RWPE1 (cell line): ENCODE measurements around the gene HUS1B.

Source experiments
- CTCF ChIA-PET: fragments of 350-600 bp; sonication (Branson Sonifier 250); formaldehyde crosslinking; extraction: SDS; loops from one replicate; lab custom pipeline; 2021; lab: Yijun Ruan, JAX
- POLR2A ChIA-PET: fragments of 400-600 bp; formaldehyde crosslinking; extraction: SDS; loops from one replicate; lab custom pipeline; 2020; ENCODE audit warnings: antibody characterized with exemption; ENCODE audit not compliant: low non-redundant PET; lab: Yijun Ruan, JAX
- DNase-seq: peaks from one replicate; pipeline ENCODE4 v3.0.0; 2012; ENCODE audit warnings: low spot score
- H3K27ac ChIP-seq: fragments of 450-650 bp; 2 replicates; pipeline ENCODE4 v1.5.1; 2017
- CTCF ChIP-seq: fragments of 450-650 bp; conservative IDR thresholded peaks from 2 replicates; pipeline ENCODE4 v1.5.1; 2017; ENCODE audit warnings: low read depth, mild to moderate bottlenecking

Gene HUS1B

GRCh38 chr6:654136-654535, 2.8 kb downstream of the HUS1B start:
- no peak for TF ChIP-seq CTCF
- POLR2A ChIA-PET: no interaction called here
- H3K27ac ChIP-seq: no peak overlapping the region
- no peak for DNase-seq
- CTCF ChIA-PET: no interaction called here

GRCh38 chr6:652865-653264, 4.0 kb downstream of the HUS1B start:
- no peak for TF ChIP-seq CTCF
- H3K27ac ChIP-seq: no peak overlapping the region
- CTCF ChIA-PET: no interaction called here
- POLR2A ChIA-PET: no interaction called here
- no peak for DNase-seq

GRCh38 chr6:650098-650497, 6.8 kb downstream of the HUS1B start:
- TF ChIP-seq CTCF: no peak
- DNase-seq: no peak
- ChIA-PET CTCF (no interaction called here), POLR2A (no interaction called here)
- H3K27ac ChIP-seq: no peak overlapping the region

GRCh38 chr6:642805-643204, 14.1 kb downstream of the HUS1B start:
- ChIA-PET POLR2A (no interaction called here), CTCF (no interaction called here)
- no peak for DNase-seq
- TF ChIP-seq CTCF: no peak
- no peak overlapping the region for H3K27ac ChIP-seq

GRCh38 chr6:641225-641985, 15.5 kb downstream of the HUS1B start:
- no peak for TF ChIP-seq CTCF
- DNase-seq: no peak
- no peak overlapping the region for H3K27ac ChIP-seq
- CTCF ChIA-PET: no interaction called here
- POLR2A ChIA-PET: no interaction called here

- CTCF ChIA-PET: no interaction called here
- TF ChIP-seq CTCF: no peak
- H3K27ac ChIP-seq: no peak overlapping the region
- POLR2A ChIA-PET: no interaction called here
- DNase-seq: no peak
Observed at GRCh38 chr6:636488-636887, 20.4 kb downstream of the HUS1B start.
